Heart right ventricle (tissue), 16 donors: ENCODE data around the gene DCLRE1B. TPM values are rescaled to one million over a fixed set of nuclear protein-coding genes. Genes with fewer than 3 reads are reported as not detected.

Experiments used
- ATAC-seq, 8 donors: fragments of 200-7000 bp; cut with Tn5 transposase; one replicate each; pipeline ENCODE4 v1.9.1; 2020; ENCODE audit warnings: mild to moderate bottlenecking in 8 of 8, moderate library complexity in 8 of 8, moderate number of reproducible peaks in 1 of 8
- DNase-seq, 2 donors: peaks; one replicate each; pipeline ENCODE4 v3.0.0-alpha.2; 2020
- H3K27ac ChIP-seq, 10 donors: fragments of 200-600 bp; sonication (generic) in 2 of 10; one replicate each; pipeline versions ENCODE4 v1.5.0 to v1.8.0; 2020 to 2022; ENCODE audit warnings: mild to moderate bottlenecking in 3 of 10
- H3K27me3 ChIP-seq, 7 donors: fragments of 200-600 bp; one replicate each; pipeline ENCODE4 v1.8.0; 2021 to 2022; ENCODE audit warnings: mild to moderate bottlenecking in 2 of 7
- H3K36me3 ChIP-seq, 9 donors: fragments of 200-600 bp; sonication (generic) in 1 of 9; one replicate each; pipeline versions ENCODE4 v1.5.0 to v1.8.0; 2020 to 2022; ENCODE audit warnings: mild to moderate bottlenecking in 2 of 9
- H3K4me1 ChIP-seq, 9 donors: fragments of 200-600 bp; sonication (generic) in 1 of 9; one replicate each; pipeline versions ENCODE4 v1.5.0 to v1.8.0; 2020 to 2022; ENCODE audit warnings: mild to moderate bottlenecking in 4 of 9
- H3K4me3 ChIP-seq, 10 donors: fragments of 200-600 bp; sonication (generic) in 2 of 10; one replicate each; pipeline versions ENCODE4 v1.5.0 to v1.8.0; 2020 to 2022; ENCODE audit warnings: mild to moderate bottlenecking in 7 of 10, moderate library complexity in 2 of 10
- H3K9me3 ChIP-seq, 11 donors: fragments of 200-600 bp in 10 of 11; sonication (generic) in 2 of 11; one replicate each; pipeline versions ENCODE4 v1.5.0 to v1.8.0; 2013 to 2022; ENCODE audit warnings: mild to moderate bottlenecking in 2 of 11, control low read depth in 1 of 11, moderate library complexity in 1 of 11
- CTCF ChIP-seq, 9 donors: fragments of 200-600 bp; sonication (generic) in 2 of 9; IDR thresholded peaks; one replicate each; pipeline versions ENCODE4 v1.5.0 to v1.8.0; 2021 to 2022; ENCODE audit warnings: antibody characterized with exemption in 9 of 9, mild to moderate bottlenecking in 5 of 9, moderate library complexity in 1 of 9
- WGBS, 2 donors: extraction: QIAGEN DNeasy Blood & Tissue Kit; methylation state at CpG; one replicate each; pipeline ENCODE4 v1.1.7; 2013; ENCODE audit warnings: inconsistent platforms in 1 of 2; 5-methylcytosine and 5-hydroxymethylcytosine counted together
- intact Hi-C, 10 donors: fragments of 100-400 bp; cut with DNase I; formaldehyde crosslinking; loops; one replicate each; pipeline versions ENCODE4 v1.11.1 to v1.14.2; 2022
- polyA plus RNA-seq, 2 donors: library from polyadenylated mRNA; stranded (reverse); fragments of 200-250 nt; gene quantifications; one replicate each; pipeline ENCODE4 v1.2.3, GENCODE V29; 2013
- total RNA-seq, 10 donors: library from RNA; stranded (reverse); fragmentation: NEBNext Ultra II Directional in 3 of 10; extraction: Animal tissue kit (Norgen Biotek cat#: 25700) in 3 of 10; gene quantifications; one replicate each; pipeline versions ENCODE4 v1.2.1 to v1.2.4, GENCODE V29; 2021 to 2023
- donor health status: Arrhythmogenic right ventricular cardiomyopathy.
- donor health status: ischemic (EF 13 %, LVEDD 7.1; RV severe dilation, severe dysfunction).
- donor health status: healthy with polysubstance abuse.
- donor health status: DM: no; HTN: yes; CAD: no.
- donor health status: DM: no; HTN: no; CAD: no.
- donor health status: ischemic (EF 25% LVEDD 6.9; RV normal size, moderate dysfunction).
- donor health status: ischemic (EF 25% LVEDD 5.7; RV mildly dilated, moderate dysfunction).
- donor health status: healthy.
- donor health status: DM: yes; HTN: yes; CAD: no.
- donor health status: Ischemic cardiomyopathy.
- donor health status: ischemic (EF 35%, LVEDD 5.7; RV mildly dilated, moderate dysfunction).
- donor health status: nonischemic (EF 11% LVEDD 7.7; RV severe dilation, severe dysfunction).
- donor health status: DM: yes; HTN: yes; CAD: no.
- donor health status: PGD.
- donor health status: ischemic (EF 29% LVEDD 5.4; RV normal size, mild dysfunction).
- donor health status: nonischemic (EF 23%, LVEDD 6.1; RV moderate dilation, normal function).

The DCLRE1B gene
- total and polyA plus RNA-seq, 12 donors, result 0.59 to 4.2 (median 2.0) TPM

GRCh38 chr1:113935176-113935575 is 30.1 kb downstream of the DCLRE1B start:
- intact Hi-C loops, result loop anchor here in 1 of 10 donors (10.0 kb wide), 1 partner anchor 100 kb away; no protein-coding TSS in a partner anchor
- Histone ChIP-seq H3K9me3 (no peaks in the 10 kb centered on the region), H3K27me3 (no peaks in the 10 kb centered on the region), H3K36me3 (peaks cover 0 to 1% (median 0%) of the 10 kb centered on the region in 9 donors), H3K4me3 (no peak overlapping the region), H3K27ac (no peak overlapping the region), H3K4me1 (peaks cover 2 to 89% (median 52%) of the 10 kb centered on the region in 9 donors)
- no peak for DNase-seq
- TF ChIP-seq CTCF (IDR thresholded peaks at IDR 0.05), result no peak
- WGBS, 2 donors, result 98 to 100% methylated on average over 1 of the region's 1 CpG
- ATAC-seq, result no peak

- H3K36me3 ChIP-seq, result peaks cover 0 to 9% (median 7%) of the 10 kb centered on the region in 9 donors
- H3K4me3 ChIP-seq, result no peak overlapping the region
- H3K27me3 ChIP-seq, result no peaks in the 10 kb centered on the region
- intact Hi-C loops, result loop anchor here in 1 of 10 donors (10.0 kb wide), 1 partner anchor 101 kb away; no protein-coding TSS in a partner anchor
- TF ChIP-seq CTCF (IDR thresholded peaks at IDR 0.05), result no peak
- no peaks in the 10 kb centered on the region for H3K9me3 ChIP-seq
- WGBS, 2 donors, result 74% methylated on average over 1 of the region's 1 CpG
- ATAC-seq, result no peak
- H3K4me1 ChIP-seq, result peaks cover 1 to 92% (median 47%) of the 10 kb centered on the region in 9 donors
- no peak overlapping the region for H3K27ac ChIP-seq
- no peak for DNase-seq
Observed at GRCh38 chr1:113935970-113936369, 30.8 kb downstream of the DCLRE1B start.

DNA sequence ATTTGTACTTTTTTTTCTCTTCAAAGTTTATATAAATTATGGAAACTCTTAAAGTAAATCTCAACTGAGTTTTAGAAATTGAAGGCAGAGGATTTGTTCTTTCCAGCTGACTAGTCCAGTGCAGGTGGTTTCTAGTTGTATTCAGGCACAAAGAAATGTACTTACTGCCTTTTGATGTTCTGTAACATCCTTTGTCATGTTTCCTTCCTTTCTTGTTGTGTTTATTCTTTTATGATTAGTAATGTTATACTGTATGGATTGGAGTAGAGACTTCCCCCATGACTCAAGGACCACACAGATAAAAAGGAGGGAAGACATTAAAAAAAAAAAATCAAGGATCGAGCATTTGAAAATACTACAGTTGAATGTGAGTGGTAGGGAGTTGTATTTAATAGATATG is 32.0 kb downstream of the DCLRE1B start:
- H3K4me3 ChIP-seq, result no peak overlapping the region
- H3K27ac ChIP-seq, result no peak overlapping the region
- H3K4me1 ChIP-seq, result peaks cover 0 to 80% (median 35%) of the 10 kb centered on the region in 9 donors
- no peak for TF ChIP-seq CTCF (IDR thresholded peaks at IDR 0.05)
- no peaks in the 10 kb centered on the region for H3K9me3 ChIP-seq
- no peak for DNase-seq
- no peaks in the 10 kb centered on the region for H3K27me3 ChIP-seq
- WGBS, 2 donors, result 74 to 86% methylated on average over 1 of the region's 1 CpG
- ATAC-seq, result no peak
- intact Hi-C loops, result loop anchor here in 1 of 10 donors (10.0 kb wide), 1 partner anchor 102 kb away; no protein-coding TSS in a partner anchor
- H3K36me3 ChIP-seq, result peaks cover 0 to 21% (median 8%) of the 10 kb centered on the region in 9 donors

DNA sequence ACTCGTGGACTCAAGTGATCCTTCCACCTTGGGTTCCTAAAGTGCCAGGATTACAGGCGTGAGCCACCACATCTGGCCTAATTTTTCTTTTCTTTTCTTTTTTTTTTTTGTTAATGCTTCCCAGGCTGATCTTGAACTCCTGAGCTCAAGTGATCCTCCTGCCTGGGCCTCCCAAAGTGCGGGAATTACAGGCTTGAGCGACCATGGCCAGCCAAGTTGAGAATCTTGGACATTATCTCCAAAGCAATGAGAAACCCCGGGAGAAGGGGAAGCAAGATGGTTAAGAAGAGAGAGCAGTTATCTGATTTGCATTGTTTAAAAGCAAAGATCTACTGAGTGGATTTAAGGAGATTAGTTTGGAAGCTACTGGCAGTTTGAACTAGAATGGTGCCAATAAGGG is 33.1 kb downstream of the DCLRE1B start:
- Histone ChIP-seq H3K27me3 (no peaks in the 10 kb centered on the region), H3K9me3 (no peaks in the 10 kb centered on the region), H3K4me1 (peaks cover 0 to 74% (median 26%) of the 10 kb centered on the region in 9 donors), H3K36me3 (peaks cover 0 to 29% (median 8%) of the 10 kb centered on the region in 9 donors), H3K27ac (no peak overlapping the region), H3K4me3 (no peak overlapping the region)
- no peak for DNase-seq
- intact Hi-C loops, result loop anchor here in 1 of 10 donors (10.0 kb wide), 1 partner anchor 103 kb away; no protein-coding TSS in a partner anchor
- 67 to 83% methylated on average over 5 of the region's 5 CpGs for WGBS, 2 donors
- TF ChIP-seq CTCF (IDR thresholded peaks at IDR 0.05), result no peak
- ATAC-seq, result no peak
